ENCODE measurements around the gene DAPK1.

Gene DAPK1

GRCh38 chr9:87502391-87503221, 4.9 kb downstream of the DAPK1 start:
- Histone ChIP-seq H3K4me1 (ENCODE audit: control insufficient read depth, low read length) (no peaks in the 10 kb centered on the region), H3K79me2 (ENCODE audit: control insufficient read depth, low read length) (no peaks in the 10 kb centered on the region), H3K9me2 (replicated peaks; ENCODE audit: control insufficient read depth, low read length) (no peaks in the 10 kb centered on the region), H3K9me3 (ENCODE audit: control insufficient read depth, insufficient read depth, low read length) (no peaks in the 10 kb centered on the region), H3K4me2 (ENCODE audit: low read length) (no peak overlapping the region), H3K27me3 (ENCODE audit: control insufficient read depth, low read length) (no peaks in the 10 kb centered on the region), H3K36me3 (ENCODE audit: control insufficient read depth, low read length) (no peaks in the 10 kb centered on the region), H3K4me3 (ENCODE audit: low read length) (no peak overlapping the region), H3K27ac (ENCODE audit: low read depth, low read length) (no peak overlapping the region), H4K20me1 (ENCODE audit: control insufficient read depth, insufficient read depth, low read depth, low read length) (no peaks in the 10 kb centered on the region), H3F3A (ENCODE audit: control insufficient read depth, insufficient read depth) (no peaks in the 10 kb centered on the region)
- TF ChIP-seq EZH2phosphoT487 (IDR thresholded peaks at IDR 0.05; ENCODE audit: borderline replicate concordance, low read length) (no peak), CTCF (IDR thresholded peaks at IDR 0.05; ENCODE audit: low read depth, low read length, poor library complexity, severe bottlenecking) (no peak)

GRCh38 chr9:87503430-87503829, 5.8 kb downstream of the DAPK1 start:
- H3K27me3 ChIP-seq (ENCODE audit: control insufficient read depth, low read length): no peaks in the 10 kb centered on the region
- no peaks in the 10 kb centered on the region for H4K20me1 ChIP-seq (ENCODE audit: control insufficient read depth, insufficient read depth, low read depth, low read length)
- H3K4me2 ChIP-seq (ENCODE audit: low read length): no peak overlapping the region
- no peaks in the 10 kb centered on the region for H3K4me1 ChIP-seq (ENCODE audit: control insufficient read depth, low read length)
- no peaks in the 10 kb centered on the region for H3K79me2 ChIP-seq (ENCODE audit: control insufficient read depth, low read length)
- no peaks in the 10 kb centered on the region for H3F3A ChIP-seq (ENCODE audit: control insufficient read depth, insufficient read depth)
- no peak overlapping the region for H3K4me3 ChIP-seq (ENCODE audit: low read length)
- H3K36me3 ChIP-seq (ENCODE audit: control insufficient read depth, low read length): no peaks in the 10 kb centered on the region
- TF ChIP-seq CTCF (IDR thresholded peaks at IDR 0.05; ENCODE audit: low read depth, low read length, poor library complexity, severe bottlenecking) (no peak), EZH2phosphoT487 (IDR thresholded peaks at IDR 0.05; ENCODE audit: borderline replicate concordance, low read length) (no peak)
- H3K9me2 ChIP-seq (replicated peaks; ENCODE audit: control insufficient read depth, low read length): no peaks in the 10 kb centered on the region
- no peak overlapping the region for H3K27ac ChIP-seq (ENCODE audit: low read depth, low read length)
- no peaks in the 10 kb centered on the region for H3K9me3 ChIP-seq (ENCODE audit: control insufficient read depth, insufficient read depth, low read length)

- Histone ChIP-seq H3F3A (ENCODE audit: control insufficient read depth, insufficient read depth) (no peaks in the 10 kb centered on the region), H3K4me1 (ENCODE audit: control insufficient read depth, low read length) (no peaks in the 10 kb centered on the region), H3K9me3 (ENCODE audit: control insufficient read depth, insufficient read depth, low read length) (no peaks in the 10 kb centered on the region), H3K27me3 (ENCODE audit: control insufficient read depth, low read length) (no peaks in the 10 kb centered on the region), H3K4me2 (ENCODE audit: low read length) (no peak overlapping the region), H4K20me1 (ENCODE audit: control insufficient read depth, insufficient read depth, low read depth, low read length) (no peaks in the 10 kb centered on the region), H3K36me3 (ENCODE audit: control insufficient read depth, low read length) (no peaks in the 10 kb centered on the region), H3K79me2 (ENCODE audit: control insufficient read depth, low read length) (no peaks in the 10 kb centered on the region), H3K4me3 (ENCODE audit: low read length) (no peak overlapping the region), H3K9me2 (replicated peaks; ENCODE audit: control insufficient read depth, low read length) (no peaks in the 10 kb centered on the region), H3K27ac (ENCODE audit: low read depth, low read length) (no peak overlapping the region)
- no peak for TF ChIP-seq EZH2phosphoT487 (IDR thresholded peaks at IDR 0.05; ENCODE audit: borderline replicate concordance, low read length)
- TF ChIP-seq CTCF (IDR thresholded peaks at IDR 0.05; ENCODE audit: low read depth, low read length, poor library complexity, severe bottlenecking): no peak
Measured at GRCh38 chr9:87503927-87504326, 6.3 kb downstream of the DAPK1 start.
